Measurements from ENCODE around the gene NCAPD2. TPM values are rescaled to one million over a fixed set of nuclear protein-coding genes. Genes with fewer than 3 reads are reported as not detected.

Gene NCAPD2
- total and polyA plus RNA-seq, 7 donors: 9.0 to 89.5 (median 13.3) TPM

DNA sequence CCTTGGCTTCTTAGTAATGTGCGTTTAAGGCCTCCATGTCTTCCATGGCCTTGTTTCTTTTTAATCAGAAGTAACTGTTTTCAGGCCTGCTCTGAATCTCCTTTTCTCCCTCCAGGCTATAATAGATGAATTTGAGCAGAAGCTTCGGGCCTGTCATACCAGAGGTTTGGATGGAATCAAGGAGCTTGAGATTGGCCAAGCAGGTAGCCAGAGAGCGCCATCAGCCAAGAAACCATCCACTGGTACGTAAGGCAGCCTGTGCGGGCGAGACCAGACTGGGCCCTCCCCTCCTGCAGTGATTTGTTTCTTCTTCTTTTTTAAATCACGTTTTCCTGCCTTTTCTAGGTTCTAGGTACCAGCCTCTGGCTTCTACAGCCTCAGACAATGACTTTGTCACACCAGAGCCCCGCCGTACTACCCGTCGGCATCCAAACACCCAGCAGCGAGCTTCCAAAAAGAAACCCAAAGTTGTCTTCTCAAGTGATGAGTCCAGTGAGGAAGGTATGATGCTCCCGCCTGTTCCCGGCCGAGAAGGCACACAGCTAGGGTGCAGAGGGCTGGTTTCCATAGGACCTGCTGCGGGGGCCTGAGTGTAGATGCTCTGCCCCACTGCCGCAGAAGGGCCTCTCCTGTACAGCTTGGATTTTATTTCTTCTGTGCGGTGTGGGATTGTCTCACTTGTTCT is 36.8 kb downstream of the NCAPD2 start:
- peak overlapping the region in 1 of 4 donors; percentile 6 for H3K27ac ChIP-seq
- TF ChIP-seq, protein P1, sequence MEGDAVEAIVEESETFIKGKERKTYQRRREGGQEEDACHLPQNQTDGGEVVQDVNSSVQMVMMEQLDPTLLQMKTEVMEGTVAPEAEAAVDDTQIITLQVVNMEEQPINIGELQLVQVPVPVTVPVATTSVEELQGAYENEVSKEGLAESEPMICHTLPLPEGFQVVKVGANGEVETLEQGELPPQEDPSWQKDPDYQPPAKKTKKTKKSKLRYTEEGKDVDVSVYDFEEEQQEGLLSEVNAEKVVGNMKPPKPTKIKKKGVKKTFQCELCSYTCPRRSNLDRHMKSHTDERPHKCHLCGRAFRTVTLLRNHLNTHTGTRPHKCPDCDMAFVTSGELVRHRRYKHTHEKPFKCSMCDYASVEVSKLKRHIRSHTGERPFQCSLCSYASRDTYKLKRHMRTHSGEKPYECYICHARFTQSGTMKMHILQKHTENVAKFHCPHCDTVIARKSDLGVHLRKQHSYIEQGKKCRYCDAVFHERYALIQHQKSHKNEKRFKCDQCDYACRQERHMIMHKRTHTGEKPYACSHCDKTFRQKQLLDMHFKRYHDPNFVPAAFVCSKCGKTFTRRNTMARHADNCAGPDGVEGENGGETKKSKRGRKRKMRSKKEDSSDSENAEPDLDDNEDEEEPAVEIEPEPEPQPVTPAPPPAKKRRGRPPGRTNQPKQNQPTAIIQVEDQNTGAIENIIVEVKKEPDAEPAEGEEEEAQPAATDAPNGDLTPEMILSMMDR (IDR thresholded peaks at IDR 0.05): no peak
- TF ChIP-seq POLR2A (IDR thresholded peaks at IDR 0.05): no peak
- TF ChIP-seq EP300 (IDR thresholded peaks at IDR 0.05): no peak
- no peak for TF ChIP-seq POLR2AphosphoS5 (IDR thresholded peaks at IDR 0.05)
- no peaks in the 10 kb centered on the region for H3K27me3 ChIP-seq
- no peak overlapping the region for H3K4me3 ChIP-seq
- peaks cover 13 to 55% (median 48%) of the 10 kb centered on the region in 4 donors for H3K36me3 ChIP-seq
- peaks cover 0 to 29% (median 26%) of the 10 kb centered on the region in 4 donors for H3K4me1 ChIP-seq
- no peak for DNase-seq
- intact Hi-C loops (cut with DNase I): no loop called here
- 96% methylated on average over 18 of the region's 18 CpGs for WGBS, 2 donors
- no peaks in the 10 kb centered on the region for H3K9me3 ChIP-seq

DNA sequence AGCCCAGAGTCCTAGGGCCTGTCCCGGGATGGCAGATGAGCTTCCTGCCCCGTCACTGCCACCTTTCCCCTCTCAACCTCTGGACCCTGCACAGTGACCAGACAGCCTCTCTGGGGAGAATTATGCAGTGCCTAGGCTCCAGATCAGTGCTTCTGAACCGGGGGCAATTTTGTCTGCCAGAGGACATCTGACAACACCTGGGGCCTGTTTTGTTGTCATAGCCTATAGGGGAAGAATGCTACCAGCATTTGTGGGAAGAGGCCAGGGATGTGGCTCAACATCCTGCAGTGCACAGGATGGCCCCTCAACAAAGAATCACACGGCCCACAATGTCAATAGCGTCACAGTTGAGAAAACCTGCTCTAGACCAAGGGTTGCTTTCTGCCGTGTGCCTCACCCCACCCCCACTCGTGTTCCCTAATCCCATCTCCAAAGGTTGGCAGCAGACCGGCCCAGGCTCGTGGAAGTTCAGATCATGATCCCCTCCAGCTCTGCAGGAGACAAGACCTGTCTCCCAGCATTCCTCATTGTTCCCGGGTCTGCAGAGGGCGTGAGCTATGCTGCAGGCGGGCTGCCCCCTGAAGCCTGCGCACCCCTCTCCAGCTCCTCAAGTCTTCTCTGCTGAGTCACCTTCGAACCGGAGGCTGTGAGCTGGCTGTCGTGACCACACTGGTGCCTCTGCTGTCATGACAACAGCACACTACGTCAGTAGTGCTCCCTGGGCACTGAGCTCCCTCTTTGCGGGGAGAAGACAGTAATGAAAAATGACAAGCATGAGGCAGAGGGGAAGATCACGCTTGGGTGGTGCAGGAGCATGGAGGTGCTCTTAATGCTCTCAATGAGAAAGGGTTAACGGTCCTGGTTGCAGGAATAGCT is 38.4 kb downstream of the NCAPD2 start:
- peak; percentile 90 for DNase-seq
- intact Hi-C loops (cut with DNase I): no loop called here
- no peak for TF ChIP-seq EP300 (IDR thresholded peaks at IDR 0.05)
- TF ChIP-seq POLR2A (IDR thresholded peaks at IDR 0.05): peak in 1 of 2 donors; percentile 15
- TF ChIP-seq, protein P1 (IDR thresholded peaks at IDR 0.05): no peak
- TF ChIP-seq POLR2AphosphoS5 (IDR thresholded peaks at IDR 0.05): peak; percentile 45 to 76 (median 59)
- Histone ChIP-seq H3K36me3 (peaks cover 15 to 52% (median 46%) of the 10 kb centered on the region in 4 donors), H3K27ac (peak overlapping the region; percentile 97 to 98 (median 98)), H3K4me1 (peaks cover 0 to 44% (median 42%) of the 10 kb centered on the region in 4 donors), H3K4me3 (peak overlapping the region in 3 of 4 donors; percentile 87 to 91 (median 89)), H3K9me3 (no peaks in the 10 kb centered on the region), H3K27me3 (no peaks in the 10 kb centered on the region)
- WGBS, 2 donors: 23 to 27% methylated on average over 20 of the region's 20 CpGs

DNA sequence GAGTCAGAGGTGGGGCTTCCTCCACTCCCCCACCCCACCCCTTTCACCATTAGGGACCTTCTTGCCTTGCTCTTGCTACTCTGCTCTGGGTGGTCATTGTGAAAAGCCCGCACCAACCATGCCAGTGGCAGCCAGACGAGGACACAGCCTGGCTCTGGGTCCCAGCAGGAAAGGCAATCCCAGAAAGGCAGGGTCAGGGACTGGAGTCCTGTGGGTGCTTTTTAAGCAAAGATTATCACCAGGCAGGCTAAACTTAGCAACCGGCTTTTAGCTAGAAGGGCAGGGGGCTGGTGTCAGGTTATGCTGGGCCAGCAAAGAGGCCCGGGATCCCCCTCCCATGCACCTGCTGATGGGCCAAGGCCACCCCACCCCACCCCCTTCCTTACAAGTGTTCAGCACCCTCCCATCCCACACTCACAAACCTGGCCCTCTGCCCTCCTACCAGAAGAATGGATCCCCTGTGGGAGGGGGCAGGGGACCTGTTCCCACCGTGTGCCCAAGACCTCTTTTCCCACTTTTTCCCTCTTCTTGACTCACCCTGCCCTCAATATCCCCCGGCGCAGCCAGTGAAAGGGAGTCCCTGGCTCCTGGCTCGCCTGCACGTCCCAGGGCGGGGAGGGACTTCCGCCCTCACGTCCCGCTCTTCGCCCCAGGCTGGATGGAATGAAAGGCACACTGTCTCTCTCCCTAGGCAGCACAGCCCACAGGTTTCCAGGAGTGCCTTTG is 39.2 kb downstream of the NCAPD2 start:
- WGBS, 2 donors: 1 to 3% methylated on average over 14 of the region's 14 CpGs
- TF ChIP-seq POLR2AphosphoS5 (IDR thresholded peaks at IDR 0.05): peak in 3 of 4 donors; percentile 29 to 66 (median 34)
- TF ChIP-seq EP300 (IDR thresholded peaks at IDR 0.05): no peak
- TF ChIP-seq, protein P1 (IDR thresholded peaks at IDR 0.05): no peak
- no peak for TF ChIP-seq POLR2A (IDR thresholded peaks at IDR 0.05)
- Histone ChIP-seq H3K27ac (peak overlapping the region; percentile 97 to 98 (median 98)), H3K27me3 (no peaks in the 10 kb centered on the region), H3K9me3 (no peaks in the 10 kb centered on the region), H3K36me3 (peaks cover 14 to 52% (median 46%) of the 10 kb centered on the region in 4 donors), H3K4me1 (peaks cover 0 to 52% (median 47%) of the 10 kb centered on the region in 4 donors), H3K4me3 (peak overlapping the region; percentile 76 to 91 (median 88))
- peak; percentile 86 for DNase-seq
- intact Hi-C loops (cut with DNase I): no loop called here

DNA sequence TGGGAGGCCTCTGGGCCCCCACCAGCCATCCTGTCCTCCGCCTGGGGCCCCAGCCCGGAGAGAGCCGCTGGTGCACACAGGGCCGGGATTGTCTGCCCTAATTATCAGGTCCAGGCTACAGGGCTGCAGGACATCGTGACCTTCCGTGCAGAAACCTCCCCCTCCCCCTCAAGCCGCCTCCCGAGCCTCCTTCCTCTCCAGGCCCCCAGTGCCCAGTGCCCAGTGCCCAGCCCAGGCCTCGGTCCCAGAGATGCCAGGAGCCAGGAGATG is 39.7 kb downstream of the NCAPD2 start:
- H3K4me1 ChIP-seq: peaks cover 0 to 57% (median 47%) of the 10 kb centered on the region in 4 donors
- peak overlapping the region; percentile 97 to 98 (median 98) for H3K27ac ChIP-seq
- H3K36me3 ChIP-seq: peaks cover 19 to 52% (median 46%) of the 10 kb centered on the region in 4 donors
- peak; percentile 90 for DNase-seq
- peak overlapping the region; percentile 76 to 91 (median 88) for H3K4me3 ChIP-seq
- WGBS, 2 donors: 0 to 2% methylated on average over 9 of the region's 9 CpGs
- H3K27me3 ChIP-seq: no peaks in the 10 kb centered on the region
- no peaks in the 10 kb centered on the region for H3K9me3 ChIP-seq
- intact Hi-C loops (cut with DNase I): no loop called here
- TF ChIP-seq POLR2AphosphoS5 (IDR thresholded peaks at IDR 0.05) (peak in 2 of 4 donors; percentile 5 to 7), EP300 (IDR thresholded peaks at IDR 0.05) (no peak)
